Activated T-helper 1 cell treated with anti-CD3 and anti-CD28 coated beads, Interleukin-12 subunit alpha, Interleukin-12 subunit beta, Interleukin-2, Interleukin-4 antibody, amounts not matched to agents 30 ng/mL and 10 ng/mL and 1 ng/mL, durations not matched to agents 14 hours and 24 hours and 36 hours (primary cell): ENCODE measurements around the gene OTOG. TPM values are rescaled to one million over a fixed set of nuclear protein-coding genes. Genes with fewer than 3 reads are reported as not detected.

Source experiments
- DNase-seq: peaks from one replicate; pipeline ENCODE4 v3.0.0; 2021; ENCODE audit warnings: low spot score
- H3K27ac Mint-ChIP-seq: one replicate; pipeline ENCODE4 v1.8.0; 2021; ENCODE audit warnings: mild to moderate bottlenecking, mixed read lengths
- H3K27me3 Mint-ChIP-seq: one replicate; pipeline ENCODE4 v1.8.0; 2022; ENCODE audit warnings: mild to moderate bottlenecking, moderate library complexity, mixed read lengths; ENCODE audit not compliant: insufficient read depth
- H3K36me3 Mint-ChIP-seq: one replicate; pipeline ENCODE4 v1.8.0; 2021; ENCODE audit warnings: low read depth, mixed read lengths
- H3K4me1 Mint-ChIP-seq: one replicate; pipeline ENCODE4 v1.8.0; 2021; ENCODE audit warnings: low read depth, mixed read lengths
- H3K4me3 Mint-ChIP-seq: one replicate; pipeline ENCODE4 v1.8.0; 2021; ENCODE audit warnings: mild to moderate bottlenecking, moderate library complexity, mixed read lengths
- H3K9me3 Mint-ChIP-seq: one replicate; pipeline ENCODE4 v1.8.0; 2021; ENCODE audit warnings: mixed read lengths
- intact Hi-C: fragments of 100-400 bp; cut with micrococcal nuclease; formaldehyde crosslinking; loops from one replicate; pipeline ENCODE4 v1.15.1; 2024
- total RNA-seq: library from RNA; stranded (reverse); gene quantifications from 2 replicates; pipeline ENCODE4 v1.2.3, GENCODE V29; 2022

Gene OTOG
- total RNA-seq, 1 donor from 2014 or later, result not detected

- H3K27me3 Mint-ChIP-seq, result peaks cover 20% of the 10 kb centered on the region
- H3K9me3 Mint-ChIP-seq, result no peaks in the 10 kb centered on the region
- no peaks in the 10 kb centered on the region for H3K36me3 Mint-ChIP-seq
- no peak for DNase-seq
- H3K4me3 Mint-ChIP-seq, result no peak overlapping the region
- intact Hi-C loops, result loop anchor here (10.0 kb wide), 1 partner anchor 434 kb away; the partner anchor contains the start of gene RPS13
- H3K4me1 Mint-ChIP-seq, result no peaks in the 10 kb centered on the region
- no peak overlapping the region for H3K27ac Mint-ChIP-seq
These were observed 38.3 kb upstream of the OTOG start for GRCh38 chr11:17508791-17509190.

- intact Hi-C loops, result no loop called here
These were observed 36.4 kb upstream of the OTOG start for GRCh38 chr11:17510507-17511206.

GRCh38 chr11:17511571-17511970 lies 35.5 kb upstream of the OTOG start:
- no peak for DNase-seq
- no peak overlapping the region for H3K4me3 Mint-ChIP-seq
- H3K4me1 Mint-ChIP-seq, result no peaks in the 10 kb centered on the region
- peaks cover 18% of the 10 kb centered on the region for H3K27me3 Mint-ChIP-seq
- H3K36me3 Mint-ChIP-seq, result no peaks in the 10 kb centered on the region
- intact Hi-C loops, result no loop called here
- no peaks in the 10 kb centered on the region for H3K9me3 Mint-ChIP-seq
- H3K27ac Mint-ChIP-seq, result no peak overlapping the region

More at GRCh38 chr11:17510507-17511206, 36.4 kb upstream of the OTOG start:
- H3K36me3 Mint-ChIP-seq, result no peaks in the 10 kb centered on the region
- H3K27ac Mint-ChIP-seq, result no peak overlapping the region
- no peak for DNase-seq
- H3K9me3 Mint-ChIP-seq, result no peaks in the 10 kb centered on the region
- no peak overlapping the region for H3K4me3 Mint-ChIP-seq
- H3K4me1 Mint-ChIP-seq, result no peaks in the 10 kb centered on the region
- H3K27me3 Mint-ChIP-seq, result peaks cover 17% of the 10 kb centered on the region

GRCh38 chr11:17512101-17512500 lies 35.0 kb upstream of the OTOG start:
- intact Hi-C loops, result no loop called here
- H3K9me3 Mint-ChIP-seq, result no peaks in the 10 kb centered on the region
- H3K4me1 Mint-ChIP-seq, result no peaks in the 10 kb centered on the region
- H3K4me3 Mint-ChIP-seq, result no peak overlapping the region
- no peak overlapping the region for H3K27ac Mint-ChIP-seq
- peaks cover 18% of the 10 kb centered on the region for H3K27me3 Mint-ChIP-seq
- no peaks in the 10 kb centered on the region for H3K36me3 Mint-ChIP-seq
- no peak for DNase-seq

- DNase-seq, result no peak
- Mint-ChIP-seq H3K27ac (no peak overlapping the region), H3K9me3 (no peaks in the 10 kb centered on the region), H3K4me3 (no peak overlapping the region), H3K27me3 (peaks cover 20% of the 10 kb centered on the region), H3K4me1 (no peaks in the 10 kb centered on the region), H3K36me3 (no peaks in the 10 kb centered on the region)
- intact Hi-C loops, result no loop called here
These were observed 33.2 kb upstream of the OTOG start for GRCh38 chr11:17513853-17514252.

GRCh38 chr11:17514476-17514875 lies 32.6 kb upstream of the OTOG start:
- no peak overlapping the region for H3K4me3 Mint-ChIP-seq
- intact Hi-C loops, result no loop called here
- no peaks in the 10 kb centered on the region for H3K36me3 Mint-ChIP-seq
- H3K27me3 Mint-ChIP-seq, result peaks cover 20% of the 10 kb centered on the region
- no peak for DNase-seq
- H3K4me1 Mint-ChIP-seq, result no peaks in the 10 kb centered on the region
- H3K27ac Mint-ChIP-seq, result no peak overlapping the region
- no peaks in the 10 kb centered on the region for H3K9me3 Mint-ChIP-seq

GRCh38 chr11:17515443-17516176 lies 31.4 kb upstream of the OTOG start:
- H3K27ac Mint-ChIP-seq, result no peak overlapping the region
- intact Hi-C loops, result no loop called here
- H3K4me3 Mint-ChIP-seq, result no peak overlapping the region
- H3K4me1 Mint-ChIP-seq, result no peaks in the 10 kb centered on the region
- no peaks in the 10 kb centered on the region for H3K36me3 Mint-ChIP-seq
- no peaks in the 10 kb centered on the region for H3K9me3 Mint-ChIP-seq
- peaks cover 18% of the 10 kb centered on the region for H3K27me3 Mint-ChIP-seq
- no peak for DNase-seq

- Mint-ChIP-seq H3K4me1 (no peaks in the 10 kb centered on the region), H3K27me3 (peaks cover 15% of the 10 kb centered on the region), H3K9me3 (no peaks in the 10 kb centered on the region), H3K36me3 (no peaks in the 10 kb centered on the region), H3K4me3 (no peak overlapping the region), H3K27ac (no peak overlapping the region)
- DNase-seq, result no peak
- intact Hi-C loops, result no loop called here
These were observed 30.4 kb upstream of the OTOG start for GRCh38 chr11:17516551-17517150.

GRCh38 chr11:17517186-17517585 lies 29.9 kb upstream of the OTOG start:
- Mint-ChIP-seq H3K4me1 (no peaks in the 10 kb centered on the region), H3K36me3 (no peaks in the 10 kb centered on the region), H3K4me3 (no peak overlapping the region), H3K27me3 (peaks cover 15% of the 10 kb centered on the region), H3K9me3 (no peaks in the 10 kb centered on the region), H3K27ac (no peak overlapping the region)
- intact Hi-C loops, result no loop called here
- DNase-seq, result no peak

- no peaks in the 10 kb centered on the region for H3K36me3 Mint-ChIP-seq
- no peaks in the 10 kb centered on the region for H3K4me1 Mint-ChIP-seq
- intact Hi-C loops, result no loop called here
- peaks cover 11% of the 10 kb centered on the region for H3K27me3 Mint-ChIP-seq
- no peak for DNase-seq
- no peak overlapping the region for H3K27ac Mint-ChIP-seq
- H3K9me3 Mint-ChIP-seq, result no peaks in the 10 kb centered on the region
- H3K4me3 Mint-ChIP-seq, result no peak overlapping the region
These were observed 28.7 kb upstream of the OTOG start for GRCh38 chr11:17518366-17518765.

GRCh38 chr11:17519061-17519885 lies 27.8 kb upstream of the OTOG start:
- intact Hi-C loops, result no loop called here
- DNase-seq, result no peak
- Mint-ChIP-seq H3K27me3 (peaks cover 8% of the 10 kb centered on the region), H3K4me1 (no peaks in the 10 kb centered on the region), H3K36me3 (no peaks in the 10 kb centered on the region), H3K9me3 (no peaks in the 10 kb centered on the region), H3K4me3 (no peak overlapping the region), H3K27ac (no peak overlapping the region)

GRCh38 chr11:17521106-17521900 lies 25.8 kb upstream of the OTOG start:
- H3K27ac Mint-ChIP-seq, result no peak overlapping the region
- H3K27me3 Mint-ChIP-seq, result peaks cover 5% of the 10 kb centered on the region
- no peak for DNase-seq
- no peak overlapping the region for H3K4me3 Mint-ChIP-seq
- H3K9me3 Mint-ChIP-seq, result no peaks in the 10 kb centered on the region
- intact Hi-C loops, result no loop called here
- no peaks in the 10 kb centered on the region for H3K36me3 Mint-ChIP-seq
- no peaks in the 10 kb centered on the region for H3K4me1 Mint-ChIP-seq
